T47D (cell line): Measurements from ENCODE around the gene CMTM7.
"Not testable (repeated sequence)": the region's sequence is repeated elsewhere in the genome, so short reads cannot be mapped to it uniquely, and the experiment has no call there.

Source experiments
- DNase-seq, 2 experiments: peaks; one replicate each; pipeline versions ENCODE4 v3.0.0 to v3.0.0-alpha.2; 2011 to 2012; ENCODE audit warnings: low read depth in 1 of 2, low spot score in 1 of 2
- JUND ChIP-seq: IDR thresholded peaks from 2 replicates; pipeline ENCODE4 v1.6.1; 2012; ENCODE audit warnings: low read depth
- in situ Hi-C: cut with HindIII; loops from 2 replicates; pipeline ENCODE4 v1.10.0; 2016; ENCODE audit warnings: low sequenced_read_pairs, low pct_unique_long_range_greater_than_20kb

CMTM7 gene

GRCh38 chr3:32371461-32372212 is 20.0 kb upstream of the CMTM7 start:
- TF ChIP-seq JUND: no peak
- in situ Hi-C loops: no loop called here
- DNase-seq: no peak

- TF ChIP-seq JUND: no peak
- in situ Hi-C loops: no loop called here
- no peak for DNase-seq
Observed at GRCh38 chr3:32372213-32372490, 19.5 kb upstream of the CMTM7 start.

GRCh38 chr3:32373276-32373675 is 18.4 kb upstream of the CMTM7 start:
- in situ Hi-C loops: no loop called here
- TF ChIP-seq JUND: no peak
- no peak for DNase-seq

GRCh38 chr3:32373844-32374243 is 17.8 kb upstream of the CMTM7 start:
- no peak for TF ChIP-seq JUND
- DNase-seq: no peak
- in situ Hi-C loops: no loop called here

GRCh38 chr3:32374788-32375595 is 16.7 kb upstream of the CMTM7 start:
- in situ Hi-C loops: no loop called here
- TF ChIP-seq JUND: no peak
- DNase-seq: peak in 1 of 2 experiments; percentile 86

GRCh38 chr3:32375596-32375930 is 16.1 kb upstream of the CMTM7 start:
- no peak for TF ChIP-seq JUND

GRCh38 chr3:32376115-32376514 is 15.5 kb upstream of the CMTM7 start:
- no peak for DNase-seq
- in situ Hi-C loops: no loop called here
- TF ChIP-seq JUND: no peak

More at GRCh38 chr3:32375596-32375930, 16.1 kb upstream of the CMTM7 start:
- DNase-seq: no peak
- in situ Hi-C loops: no loop called here

GRCh38 chr3:32379831-32380500 is 11.7 kb upstream of the CMTM7 start:
- no peak for TF ChIP-seq JUND
- in situ Hi-C loops: no loop called here
- DNase-seq: no peak

GRCh38 chr3:32381922-32382321 is 9.7 kb upstream of the CMTM7 start:
- no peak for DNase-seq
- TF ChIP-seq JUND: no peak
- in situ Hi-C loops: no loop called here

- in situ Hi-C loops: no loop called here
- TF ChIP-seq JUND: no peak
- DNase-seq: no peak
Observed at GRCh38 chr3:32383136-32383711, 8.4 kb upstream of the CMTM7 start.

GRCh38 chr3:32384938-32385337 is 6.7 kb upstream of the CMTM7 start:
- TF ChIP-seq JUND: no peak
- in situ Hi-C loops: no loop called here
- DNase-seq: no peak

GRCh38 chr3:32387512-32387911 is 4.1 kb upstream of the CMTM7 start:
- in situ Hi-C loops: no loop called here

GRCh38 chr3:32389577-32389976 is 2.1 kb upstream of the CMTM7 start:
- DNase-seq, in situ Hi-C loops: not testable (repeated sequence)

More at GRCh38 chr3:32387512-32387911, 4.1 kb upstream of the CMTM7 start:
- TF ChIP-seq JUND: no peak
- no peak for DNase-seq
